GM12801 (cell line): Measurements from ENCODE around the gene TSR3.

Source experiments
- TF ChIP-seq, protein P1 (sequence below): IDR thresholded peaks from one replicate; pipeline ENCODE4 v1.5.1; 2011; ENCODE audit warnings: control low read depth; ENCODE audit not compliant: insufficient read length; ENCODE audit errors: extremely low read depth

TSR3 gene

DNA sequence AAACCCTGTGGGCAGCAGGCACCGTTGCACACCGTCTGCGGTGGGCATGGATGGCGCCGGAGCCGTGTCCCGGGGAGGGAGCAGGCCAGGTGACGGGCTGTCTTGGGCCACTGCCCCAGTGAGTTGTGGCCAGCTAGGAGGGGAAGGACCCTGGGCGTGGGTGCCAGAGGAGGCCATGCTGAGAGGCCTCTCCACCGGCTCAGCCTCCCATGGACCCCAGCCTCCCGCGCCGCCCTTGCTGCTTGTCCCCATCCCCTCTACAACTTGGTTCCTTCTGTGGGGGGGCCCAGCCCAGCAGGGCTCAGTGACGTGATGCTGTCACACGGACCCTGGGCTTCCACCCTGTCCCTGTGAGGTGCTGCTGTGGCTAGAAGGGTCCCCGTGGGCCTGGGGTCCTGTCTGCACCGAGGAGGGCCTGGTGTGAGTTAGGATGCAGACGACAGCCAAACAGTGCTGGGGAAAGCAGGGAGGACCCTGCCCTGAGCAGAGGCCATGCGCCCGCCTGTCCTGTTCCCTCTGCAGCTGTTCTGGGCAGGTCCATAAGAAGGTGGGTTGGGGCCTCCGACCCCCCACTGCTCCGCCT lies 30.9 kb downstream of the TSR3 start:
- TF ChIP-seq, protein P1, sequence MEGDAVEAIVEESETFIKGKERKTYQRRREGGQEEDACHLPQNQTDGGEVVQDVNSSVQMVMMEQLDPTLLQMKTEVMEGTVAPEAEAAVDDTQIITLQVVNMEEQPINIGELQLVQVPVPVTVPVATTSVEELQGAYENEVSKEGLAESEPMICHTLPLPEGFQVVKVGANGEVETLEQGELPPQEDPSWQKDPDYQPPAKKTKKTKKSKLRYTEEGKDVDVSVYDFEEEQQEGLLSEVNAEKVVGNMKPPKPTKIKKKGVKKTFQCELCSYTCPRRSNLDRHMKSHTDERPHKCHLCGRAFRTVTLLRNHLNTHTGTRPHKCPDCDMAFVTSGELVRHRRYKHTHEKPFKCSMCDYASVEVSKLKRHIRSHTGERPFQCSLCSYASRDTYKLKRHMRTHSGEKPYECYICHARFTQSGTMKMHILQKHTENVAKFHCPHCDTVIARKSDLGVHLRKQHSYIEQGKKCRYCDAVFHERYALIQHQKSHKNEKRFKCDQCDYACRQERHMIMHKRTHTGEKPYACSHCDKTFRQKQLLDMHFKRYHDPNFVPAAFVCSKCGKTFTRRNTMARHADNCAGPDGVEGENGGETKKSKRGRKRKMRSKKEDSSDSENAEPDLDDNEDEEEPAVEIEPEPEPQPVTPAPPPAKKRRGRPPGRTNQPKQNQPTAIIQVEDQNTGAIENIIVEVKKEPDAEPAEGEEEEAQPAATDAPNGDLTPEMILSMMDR, result no peak

DNA sequence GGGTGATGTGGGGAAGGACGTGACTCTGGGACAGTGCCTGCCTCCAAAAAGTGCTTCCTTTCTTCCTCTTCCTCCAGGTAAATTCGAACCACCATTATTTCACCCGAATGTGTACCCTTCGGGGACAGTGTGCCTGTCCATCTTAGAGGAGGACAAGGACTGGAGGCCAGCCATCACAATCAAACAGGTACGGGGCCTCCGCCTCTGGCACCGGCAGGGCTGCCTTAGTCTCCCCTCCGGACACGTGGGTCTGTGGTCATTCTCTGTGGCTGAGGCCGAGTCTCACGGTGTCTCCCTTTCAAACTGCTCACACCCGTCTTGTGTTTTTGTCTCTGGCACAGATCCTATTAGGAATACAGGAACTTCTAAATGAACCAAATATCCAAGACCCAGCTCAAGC lies 31.6 kb downstream of the TSR3 start:
- TF ChIP-seq, protein P1, result no peak

DNA sequence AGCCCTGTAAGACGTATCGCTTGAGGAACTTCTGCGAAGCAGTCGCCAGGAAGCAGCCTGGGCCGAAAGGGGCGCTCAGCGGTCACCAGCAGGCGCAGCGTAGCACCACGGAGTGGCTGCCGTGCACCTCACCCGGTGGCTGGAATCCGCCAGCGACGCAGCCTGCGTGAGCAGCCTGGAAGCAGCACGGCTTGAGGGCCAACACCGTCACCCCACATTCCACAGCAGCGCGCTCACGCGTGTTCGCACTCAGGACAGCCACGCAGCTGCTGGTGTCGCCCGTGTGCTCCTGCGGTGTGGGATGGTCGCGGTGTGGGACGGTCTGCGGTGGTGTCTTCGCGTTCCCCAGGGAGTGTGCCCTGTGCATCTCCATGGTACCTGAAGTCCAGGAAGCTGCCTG lies 32.6 kb downstream of the TSR3 start:
- TF ChIP-seq, protein P1, result no peak

DNA sequence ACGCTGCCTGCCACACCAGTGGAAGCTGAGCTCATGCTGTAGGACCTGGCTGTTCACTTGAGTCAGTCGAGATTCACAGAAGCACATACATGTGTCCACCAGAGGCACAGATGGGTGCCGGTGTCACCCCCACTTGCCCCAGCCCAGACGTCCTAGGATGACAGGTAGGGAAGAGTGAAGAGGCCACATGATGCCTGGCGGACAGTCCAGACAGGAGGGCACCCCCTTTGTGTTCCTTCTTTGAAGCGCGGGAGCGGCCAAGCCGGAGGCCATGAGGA lies 33.5 kb downstream of the TSR3 start:
- TF ChIP-seq, protein P1, result no peak

DNA sequence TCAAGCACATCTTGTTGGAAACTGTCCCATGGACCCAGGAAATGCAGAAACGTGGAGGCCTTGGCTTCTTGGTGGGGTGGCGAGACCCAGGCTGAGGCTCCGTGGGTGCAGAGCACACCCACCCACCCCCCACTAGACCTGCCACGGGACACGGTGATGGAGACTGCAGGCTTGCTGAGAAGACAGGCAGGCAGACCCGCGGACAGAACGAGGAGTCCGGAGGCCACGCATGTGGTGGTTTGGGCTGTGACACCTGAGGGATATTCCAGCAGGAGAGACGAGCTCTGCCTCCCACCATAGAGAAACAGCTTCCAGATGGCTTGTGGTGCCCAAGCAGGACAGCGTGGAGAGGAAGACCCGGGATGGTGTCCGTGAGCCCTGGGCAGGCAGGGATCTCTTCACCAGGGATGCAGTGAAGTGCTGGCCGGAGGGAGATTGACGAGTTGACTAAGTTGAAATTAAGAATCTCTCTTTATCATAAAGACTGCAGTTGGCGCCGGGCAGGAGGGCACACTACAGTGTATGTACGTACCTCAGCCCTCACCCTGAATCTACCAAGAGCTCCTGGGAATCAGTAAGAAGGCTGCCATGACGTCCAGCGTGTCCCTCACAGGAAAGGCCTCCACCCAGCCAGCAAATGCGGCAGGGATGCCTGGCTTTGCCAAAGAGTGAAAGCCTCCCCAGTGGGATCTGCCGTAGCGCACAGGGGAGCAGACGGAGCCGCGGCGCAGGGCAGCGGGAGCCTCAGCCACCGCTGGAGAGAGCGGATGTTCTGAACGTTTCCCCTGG lies 34.0 kb downstream of the TSR3 start:
- TF ChIP-seq, protein P1, result no peak

DNA sequence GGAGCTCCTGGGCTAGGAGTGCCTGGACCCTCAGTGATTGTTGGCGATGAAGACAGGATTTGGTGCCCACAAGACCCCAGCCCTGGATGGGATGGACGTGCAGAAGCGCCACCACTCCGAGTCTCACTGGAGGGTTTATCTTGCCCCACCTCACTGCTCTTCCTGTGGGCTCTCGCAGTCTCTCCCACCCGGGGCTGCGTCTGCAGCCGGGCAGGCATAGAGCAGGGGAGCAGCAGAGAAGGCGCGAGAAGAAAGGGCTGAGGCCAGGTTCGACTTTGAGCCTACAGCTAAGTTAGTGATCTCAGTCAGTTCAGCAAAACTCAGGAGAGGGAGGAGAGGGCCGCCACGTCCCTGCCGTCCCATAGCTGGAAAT lies 35.7 kb downstream of the TSR3 start:
- TF ChIP-seq, protein P1, result no peak

DNA sequence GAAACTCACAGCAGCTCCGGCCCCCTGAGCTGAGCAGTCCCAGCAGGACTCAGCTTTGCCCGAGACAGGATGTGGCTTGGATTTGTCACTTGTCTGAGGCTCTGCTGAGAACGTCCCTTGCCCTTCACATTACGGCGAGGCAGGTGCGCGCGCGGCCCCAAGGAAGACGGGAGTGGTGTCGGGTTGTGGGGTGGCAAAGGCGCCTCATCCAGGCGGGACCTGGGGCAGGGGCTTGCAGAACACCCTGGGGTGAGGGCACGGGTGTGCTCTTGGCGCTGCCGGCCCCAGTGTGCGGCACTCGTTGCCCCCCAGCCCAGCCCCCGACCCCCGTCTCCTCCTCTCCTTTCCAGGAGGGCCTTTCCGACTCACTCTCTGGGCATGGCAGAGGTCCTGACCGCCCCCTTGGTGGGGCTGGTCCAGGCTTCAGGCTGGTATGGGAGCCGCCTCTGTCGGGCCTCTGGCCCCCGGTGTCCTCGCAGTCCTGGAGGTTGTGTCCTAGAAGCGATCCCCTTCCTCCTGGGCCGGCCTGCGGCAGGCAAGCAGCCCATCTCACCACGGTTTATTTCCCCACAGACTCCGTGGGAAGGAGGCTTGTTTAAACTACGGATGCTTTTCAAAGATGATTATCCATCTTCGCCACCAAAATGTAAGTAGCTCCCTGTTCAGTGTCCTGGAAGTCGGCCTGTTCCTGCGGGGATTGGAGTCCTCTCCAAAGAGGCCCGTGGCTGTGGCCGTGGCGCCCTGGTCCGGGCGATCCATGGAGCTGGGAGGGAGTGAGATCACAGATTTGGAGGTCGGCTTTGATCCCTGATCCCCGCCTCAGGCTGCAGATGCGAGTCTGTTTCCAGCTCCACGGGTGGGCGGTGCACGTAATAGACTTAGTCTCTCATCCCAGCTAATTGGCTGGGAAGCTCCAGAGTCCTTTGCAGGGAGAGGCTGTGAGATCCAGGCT lies 36.3 kb downstream of the TSR3 start:
- TF ChIP-seq, protein P1, result no peak
